Mesenchymal stem cell (in vitro differentiated cells and primary cell): Measurements from ENCODE around the gene UGT1A6.
"Not testable (repeated sequence)": the region's sequence is repeated elsewhere in the genome, so short reads cannot be mapped to it uniquely, and the experiment has no call there.

Source experiments
- DNase-seq: peaks from one replicate; pipeline ENCODE4 v3.0.0-alpha.2; 2013
- H2AFZ ChIP-seq: one replicate; pipeline ENCODE4 v1.6.1; 2013; ENCODE audit warnings: low read depth, mild to moderate bottlenecking, control low read depth, inconsistent platforms, low read length, moderate library complexity
- H2AK5ac ChIP-seq: 2 replicates; pipeline ENCODE4 v1.6.1; 2013; ENCODE audit warnings: low read length, moderate library complexity, mild to moderate bottlenecking, inconsistent platforms; ENCODE audit not compliant: severe bottlenecking
- H2BK120ac ChIP-seq: one replicate; pipeline ENCODE4 v1.6.1; 2013; ENCODE audit warnings: low read depth, mild to moderate bottlenecking, inconsistent platforms, low read length, moderate library complexity
- H2BK12ac ChIP-seq, 2 experiments: one replicate each; pipeline ENCODE4 v1.6.1; 2013; ENCODE audit warnings: inconsistent platforms in 2 of 2, low read length in 2 of 2, mild to moderate bottlenecking in 2 of 2, moderate library complexity in 2 of 2, control low read depth in 1 of 2
- H2BK15ac ChIP-seq: one replicate; pipeline ENCODE4 v1.6.1; 2013; ENCODE audit warnings: mild to moderate bottlenecking, low read depth, inconsistent platforms; ENCODE audit not compliant: poor library complexity, severe bottlenecking
- H2BK5ac ChIP-seq: 2 replicates; pipeline ENCODE4 v1.6.1; 2013; ENCODE audit warnings: low read depth, mild to moderate bottlenecking, low read length, control low read depth, inconsistent platforms; ENCODE audit not compliant: poor library complexity, severe bottlenecking
- H3K14ac ChIP-seq, 2 experiments: one replicate each; pipeline ENCODE4 v1.6.1; 2013; ENCODE audit warnings: inconsistent platforms in 2 of 2, low read length in 2 of 2, control low read depth in 1 of 2, mild to moderate bottlenecking in 1 of 2, moderate library complexity in 1 of 2
- H3K18ac ChIP-seq, 2 experiments: one replicate each; pipeline ENCODE4 v1.6.1; 2013; ENCODE audit warnings: inconsistent platforms in 2 of 2, low read length in 2 of 2, control low read depth in 1 of 2, low read depth in 1 of 2, mild to moderate bottlenecking in 1 of 2
- H3K23ac ChIP-seq, 2 experiments: one replicate each; pipeline ENCODE4 v1.6.1; 2013; ENCODE audit warnings: inconsistent platforms in 2 of 2, low read length in 2 of 2, mild to moderate bottlenecking in 2 of 2, moderate library complexity in 2 of 2, control low read depth in 1 of 2
- H3K27ac ChIP-seq: 2 replicates; pipeline ENCODE4 v1.5.1; 2013; ENCODE audit warnings: mild to moderate bottlenecking, moderate library complexity, low read length, control low read depth, inconsistent platforms; ENCODE audit not compliant: poor library complexity, severe bottlenecking
- H3K27me3 ChIP-seq, 2 experiments: 2 replicates each; pipeline versions ENCODE4 v1.6.1 to v1.7.0; 2013; ENCODE audit warnings: low read length in 2 of 2, mild to moderate bottlenecking in 2 of 2, moderate library complexity in 2 of 2, control low read depth in 1 of 2, inconsistent platforms in 1 of 2; ENCODE audit not compliant: control insufficient read depth in 1 of 2, insufficient read depth in 1 of 2
- H3K36me3 ChIP-seq, 2 experiments: 2 replicates each; pipeline versions ENCODE4 v1.6.1 to v1.7.0; 2013; ENCODE audit warnings: low read length in 2 of 2, control low read depth in 1 of 2, inconsistent platforms in 1 of 2, low read depth in 1 of 2, mild to moderate bottlenecking in 1 of 2; ENCODE audit not compliant: insufficient read depth in 2 of 2, control insufficient read depth in 1 of 2
- H3K4ac ChIP-seq, 2 experiments: one replicate each; pipeline ENCODE4 v1.6.1; 2013; ENCODE audit warnings: inconsistent platforms in 2 of 2, low read length in 2 of 2, mild to moderate bottlenecking in 2 of 2, moderate library complexity in 2 of 2, control low read depth in 1 of 2, low read depth in 1 of 2
- H3K4me1 ChIP-seq: 2 replicates; pipeline ENCODE4 v1.6.1; 2013; ENCODE audit warnings: low read depth, low read length, control low read depth; ENCODE audit not compliant: control insufficient read depth, insufficient read depth
- H3K4me2 ChIP-seq: 2 replicates; pipeline ENCODE4 v1.6.1; 2013; ENCODE audit warnings: low read length, mild to moderate bottlenecking, inconsistent platforms; ENCODE audit not compliant: poor library complexity, severe bottlenecking
- H3K4me3 ChIP-seq, 2 experiments: 2 replicates each; pipeline versions ENCODE4 v1.5.1 to v1.7.0; 2013; ENCODE audit warnings: low read length in 2 of 2, mild to moderate bottlenecking in 2 of 2, control low read depth in 1 of 2, low read depth in 1 of 2; ENCODE audit not compliant: insufficient read depth in 1 of 2
- H3K79me1 ChIP-seq: replicated peaks from 2 replicates; pipeline ENCODE4 v1.6.1; 2013; ENCODE audit warnings: mild to moderate bottlenecking, control low read depth, low read length, inconsistent platforms; ENCODE audit not compliant: poor library complexity, severe bottlenecking
- H3K9ac ChIP-seq: 2 replicates; pipeline ENCODE4 v1.7.0; 2013; ENCODE audit warnings: mild to moderate bottlenecking, low read length, moderate library complexity
- H3K9me3 ChIP-seq: 2 replicates; pipeline ENCODE4 v1.7.0; 2013; ENCODE audit warnings: mild to moderate bottlenecking, low read length; ENCODE audit not compliant: control insufficient read depth
- H4K8ac ChIP-seq: one replicate; pipeline ENCODE4 v1.6.1; 2013; ENCODE audit warnings: inconsistent platforms, mild to moderate bottlenecking, low read length, moderate library complexity
- H4K91ac ChIP-seq: one replicate; pipeline ENCODE4 v1.6.1; 2013; ENCODE audit warnings: mild to moderate bottlenecking, low read length, inconsistent platforms
- WGBS: methylation state at CpG from one replicate; pipeline ENCODE4 v1.1.7; 2013; ENCODE audit warnings: mixed read lengths; 5-methylcytosine and 5-hydroxymethylcytosine counted together

UGT1A6 gene

GRCh38 chr2:233751212-233752009 lies 58.7 kb downstream of the UGT1A6 start:
- H3K4ac ChIP-seq, H2BK12ac ChIP-seq, H2BK5ac ChIP-seq, H4K91ac ChIP-seq, H2AFZ ChIP-seq, H2BK15ac ChIP-seq, H3K4me1 ChIP-seq, DNase-seq, H2AK5ac ChIP-seq, H3K9me3 ChIP-seq, H3K79me1 ChIP-seq, H3K4me3 ChIP-seq, H2BK120ac ChIP-seq, H3K4me2 ChIP-seq, H3K27ac ChIP-seq, H3K23ac ChIP-seq, H4K8ac ChIP-seq, H3K9ac ChIP-seq, H3K14ac ChIP-seq, H3K36me3 ChIP-seq, H3K18ac ChIP-seq: not testable (repeated sequence)
- peaks cover 0 to 13% of the 10 kb centered on the region in 2 experiments for H3K27me3 ChIP-seq
- WGBS: 56% methylated on average over 2 of the region's 2 CpGs

- H3K14ac ChIP-seq: no peak overlapping the region
- peaks cover 3% of the 10 kb centered on the region for H3K9me3 ChIP-seq
- H2BK120ac ChIP-seq: no peak overlapping the region
- no peak overlapping the region for H2BK12ac ChIP-seq
- no peak overlapping the region for H2AK5ac ChIP-seq
- H2BK15ac ChIP-seq: no peak overlapping the region
- no peak overlapping the region for H4K91ac ChIP-seq
- no peaks in the 10 kb centered on the region for H3K79me1 ChIP-seq
- no peak overlapping the region for H2BK5ac ChIP-seq
- H3K4me1 ChIP-seq: no peaks in the 10 kb centered on the region
- WGBS: 92% methylated on average over 42 of the region's 44 CpGs
- no peak overlapping the region for H4K8ac ChIP-seq
- H3K9ac ChIP-seq: no peak overlapping the region
- H3K4me3 ChIP-seq: no peak overlapping the region
- H3K27me3 ChIP-seq: peaks cover 0 to 13% of the 10 kb centered on the region in 2 experiments
- no peak overlapping the region for H3K4me2 ChIP-seq
- no peak overlapping the region for H3K23ac ChIP-seq
- H3K4ac ChIP-seq: no peak overlapping the region
- DNase-seq: no peak
- H3K36me3 ChIP-seq: no peaks in the 10 kb centered on the region
- H2AFZ ChIP-seq: no peak overlapping the region
- no peak overlapping the region for H3K27ac ChIP-seq
- H3K18ac ChIP-seq: no peak overlapping the region
Measured at GRCh38 chr2:233754872-233755611, 62.4 kb downstream of the UGT1A6 start.

- H3K9ac ChIP-seq: no peak overlapping the region
- H4K8ac ChIP-seq: no peak overlapping the region
- H3K4me2 ChIP-seq: no peak overlapping the region
- WGBS: 82% methylated on average over 4 of the region's 7 CpGs
- no peak overlapping the region for H3K14ac ChIP-seq
- peaks cover 0 to 10% of the 10 kb centered on the region in 2 experiments for H3K27me3 ChIP-seq
- H2AK5ac ChIP-seq: no peak overlapping the region
- no peaks in the 10 kb centered on the region for H3K36me3 ChIP-seq
- H3K4ac ChIP-seq: no peak overlapping the region
- no peak overlapping the region for H2AFZ ChIP-seq
- no peak overlapping the region for H2BK120ac ChIP-seq
- H2BK5ac ChIP-seq: no peak overlapping the region
- no peak overlapping the region for H3K18ac ChIP-seq
- no peak overlapping the region for H3K27ac ChIP-seq
- H2BK12ac ChIP-seq: no peak overlapping the region
- no peak overlapping the region for H3K23ac ChIP-seq
- H3K4me3 ChIP-seq: no peak overlapping the region
- no peaks in the 10 kb centered on the region for H3K79me1 ChIP-seq
- H4K91ac ChIP-seq: no peak overlapping the region
- peaks cover 3% of the 10 kb centered on the region for H3K9me3 ChIP-seq
- no peak for DNase-seq
- no peaks in the 10 kb centered on the region for H3K4me1 ChIP-seq
- no peak overlapping the region for H2BK15ac ChIP-seq
Measured at GRCh38 chr2:233756429-233757081, 63.9 kb downstream of the UGT1A6 start.

GRCh38 chr2:233758141-233758540 lies 65.5 kb downstream of the UGT1A6 start:
- H3K4me1 ChIP-seq: no peaks in the 10 kb centered on the region
- no peak overlapping the region for H2BK120ac ChIP-seq
- no peaks in the 10 kb centered on the region for H3K36me3 ChIP-seq

More at GRCh38 chr2:233758141-233758540, 65.5 kb downstream of the UGT1A6 start:
- no peak overlapping the region for H2AFZ ChIP-seq
- H4K8ac ChIP-seq: no peak overlapping the region
- no peak overlapping the region for H2BK5ac ChIP-seq
- H2BK12ac ChIP-seq: no peak overlapping the region
- peaks cover 0 to 5% of the 10 kb centered on the region in 2 experiments for H3K27me3 ChIP-seq
- H3K9me3 ChIP-seq: peaks cover 2% of the 10 kb centered on the region
- H3K4me3 ChIP-seq: no peak overlapping the region
- H3K4me2 ChIP-seq: no peak overlapping the region
- no peak overlapping the region for H3K18ac ChIP-seq
- H4K91ac ChIP-seq: no peak overlapping the region
- H2BK15ac ChIP-seq: no peak overlapping the region
- H3K23ac ChIP-seq: no peak overlapping the region
- no peak overlapping the region for H2AK5ac ChIP-seq
- no peak overlapping the region for H3K14ac ChIP-seq
- H3K27ac ChIP-seq: no peak overlapping the region
- H3K9ac ChIP-seq: no peak overlapping the region
- no peaks in the 10 kb centered on the region for H3K79me1 ChIP-seq
- H3K4ac ChIP-seq: no peak overlapping the region
- DNase-seq: no peak
